HG02763 (cell line): ENCODE data around the gene DCLK1.
"Not testable (repeated sequence)": the region's sequence is repeated elsewhere in the genome, so short reads cannot be mapped to it uniquely, and the experiment has no call there.

Experiments used
- ATAC-seq: cut with Tn5 transposase; IDR thresholded peaks from one replicate; pipeline ENCODE4 v1.9.1; 2021; ENCODE audit warnings: mild to moderate bottlenecking, moderate library complexity; ENCODE audit not compliant: unreplicated experiment

Gene DCLK1

GRCh38 chr13:35990196-35990595, 141.0 kb downstream of the DCLK1 start:
- no peak for ATAC-seq

- ATAC-seq = no peak
Measured at GRCh38 chr13:35988648-35989081, 142.5 kb downstream of the DCLK1 start.

- no peak for ATAC-seq
Measured at GRCh38 chr13:35987572-35988513, 143.3 kb downstream of the DCLK1 start.

GRCh38 chr13:35984776-35985453, 146.3 kb downstream of the DCLK1 start:
- no peak for ATAC-seq

GRCh38 chr13:35984287-35984686, 146.9 kb downstream of the DCLK1 start:
- no peak for ATAC-seq

GRCh38 chr13:35983703-35984102, 147.5 kb downstream of the DCLK1 start:
- ATAC-seq = not testable (repeated sequence)

- no peak for ATAC-seq
Measured at GRCh38 chr13:35983206-35983605, 148.0 kb downstream of the DCLK1 start.

GRCh38 chr13:35979361-35979951, 151.7 kb downstream of the DCLK1 start:
- no peak for ATAC-seq

GRCh38 chr13:35978607-35979316, 152.4 kb downstream of the DCLK1 start:
- no peak for ATAC-seq

- ATAC-seq = no peak
Measured at GRCh38 chr13:35977060-35977459, 154.1 kb downstream of the DCLK1 start.

GRCh38 chr13:35976126-35976525, 155.1 kb downstream of the DCLK1 start:
- no peak for ATAC-seq

GRCh38 chr13:35966951-35967350, 164.2 kb downstream of the DCLK1 start:
- not testable (repeated sequence) for ATAC-seq

GRCh38 chr13:35966024-35966423, 165.2 kb downstream of the DCLK1 start:
- ATAC-seq = no peak

- ATAC-seq = no peak
Measured at GRCh38 chr13:35965226-35965927, 165.8 kb downstream of the DCLK1 start.

GRCh38 chr13:35964863-35965180, 166.4 kb downstream of the DCLK1 start:
- no peak for ATAC-seq

- ATAC-seq = no peak
Measured at GRCh38 chr13:35964011-35964862, 166.9 kb downstream of the DCLK1 start.

- ATAC-seq = no peak
Measured at GRCh38 chr13:35961461-35962220, 169.5 kb downstream of the DCLK1 start.

- ATAC-seq = no peak
Measured at GRCh38 chr13:35961002-35961401, 170.2 kb downstream of the DCLK1 start.

- ATAC-seq = no peak
Measured at GRCh38 chr13:35957996-35958395, 173.2 kb downstream of the DCLK1 start.
